ENCODE measurements around the gene ZMAT5.

ZMAT5 gene

GRCh38 chr22:29731058-29731850 lies 35.6 kb downstream of the ZMAT5 start:
- no peak for DNase-seq (ENCODE audit: low read depth in 2 of 2)

GRCh38 chr22:29729161-29729560 lies 37.6 kb downstream of the ZMAT5 start:
- DNase-seq (ENCODE audit: low read depth in 2 of 2), result no peak

DNA sequence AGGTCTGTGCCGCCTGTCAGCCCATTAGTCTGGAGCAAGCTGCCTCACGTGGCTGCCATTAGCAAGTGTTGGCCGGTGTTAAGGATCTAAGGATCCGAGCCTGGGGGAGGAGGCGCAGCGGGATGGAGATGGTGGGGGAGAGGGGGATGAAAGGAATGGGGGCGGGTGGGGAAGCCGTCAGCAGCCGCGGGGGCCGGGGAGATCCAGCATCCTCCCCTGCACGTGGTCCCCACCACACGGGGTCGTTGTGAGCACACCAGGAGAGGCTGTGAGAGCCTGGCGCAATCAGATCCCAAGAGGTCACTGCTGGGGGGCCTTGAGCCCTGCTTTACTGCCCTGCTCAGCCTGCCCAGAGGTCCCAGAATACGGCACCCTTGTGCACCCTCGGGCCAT lies 39.7 kb downstream of the ZMAT5 start:
- no peak for DNase-seq (ENCODE audit: low read depth in 2 of 2)

DNA sequence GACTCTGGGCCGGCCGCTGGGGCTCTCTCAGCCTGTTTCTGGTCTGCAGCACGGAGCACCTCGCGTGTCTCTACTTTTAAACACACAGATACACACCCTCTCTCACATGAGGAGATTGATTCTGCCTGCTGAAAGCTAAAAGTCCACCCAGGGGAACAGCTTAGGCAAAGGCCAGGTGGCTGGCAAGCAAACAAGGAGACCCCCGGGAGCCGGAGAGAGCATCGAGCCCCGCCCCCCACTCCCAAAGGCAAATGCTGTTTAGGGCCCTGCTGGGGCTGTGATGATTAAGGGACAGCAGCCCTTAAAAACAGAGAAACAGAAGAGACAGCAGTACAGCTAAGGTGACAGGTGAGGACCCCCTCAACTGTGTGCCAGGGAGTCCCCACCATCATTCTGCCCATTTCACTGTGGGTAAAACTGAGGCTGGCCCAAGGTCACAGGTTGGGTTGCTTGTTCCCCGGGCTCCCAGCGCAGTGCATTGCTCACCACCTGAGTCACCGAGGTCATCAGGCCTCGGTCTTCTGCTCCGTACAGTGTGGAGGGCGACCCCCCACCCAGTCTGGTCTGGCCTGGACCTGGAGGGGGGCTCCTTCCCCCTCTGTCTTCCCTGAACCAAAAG lies 40.2 kb downstream of the ZMAT5 start:
- no peak for DNase-seq (ENCODE audit: low read depth in 2 of 2)

GRCh38 chr22:29726106-29726505 lies 40.7 kb downstream of the ZMAT5 start:
- DNase-seq (ENCODE audit: low read depth in 2 of 2), result no peak

DNA sequence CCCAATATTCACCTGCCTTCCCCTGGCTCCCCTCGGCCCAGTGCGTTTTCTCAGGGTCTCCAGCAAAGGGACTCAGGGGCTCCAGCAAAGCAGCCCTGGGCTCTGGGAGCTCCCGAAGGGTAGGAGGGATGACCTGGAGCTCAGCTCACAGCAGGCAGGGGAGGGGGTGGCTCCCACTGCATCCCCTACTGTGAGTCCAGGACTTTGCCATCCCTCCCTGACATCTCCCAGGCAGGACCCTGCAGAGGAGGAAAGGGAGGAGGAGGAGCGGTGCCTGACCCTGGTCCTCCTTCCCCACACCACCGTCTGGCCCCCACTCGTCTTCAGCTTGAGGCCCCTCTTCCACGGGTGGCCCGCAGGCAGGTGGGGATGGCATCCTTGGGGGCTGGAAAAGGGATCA lies 42.0 kb downstream of the ZMAT5 start:
- no peak for DNase-seq (ENCODE audit: low read depth in 2 of 2)

DNA sequence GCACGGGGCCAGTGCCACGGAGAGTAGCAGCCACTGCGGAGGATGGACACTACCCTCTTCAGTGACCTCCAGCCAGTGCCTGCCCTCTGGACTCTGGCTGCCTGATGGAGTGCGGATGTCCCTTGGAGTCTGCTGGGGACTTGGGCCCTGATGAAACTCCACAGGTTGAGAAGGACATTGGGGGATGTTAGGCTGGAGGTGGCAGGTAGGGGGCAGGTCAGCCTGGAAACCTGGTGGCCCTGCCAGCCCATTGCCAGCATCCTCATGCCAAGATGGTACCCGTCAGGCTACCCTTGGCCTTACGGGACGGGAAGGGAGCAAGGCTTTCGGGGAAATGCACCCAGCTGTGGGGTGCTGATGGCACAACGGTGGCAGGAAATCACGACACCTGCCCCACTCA lies 43.0 kb downstream of the ZMAT5 start:
- no peak for DNase-seq (ENCODE audit: low read depth in 2 of 2)

DNA sequence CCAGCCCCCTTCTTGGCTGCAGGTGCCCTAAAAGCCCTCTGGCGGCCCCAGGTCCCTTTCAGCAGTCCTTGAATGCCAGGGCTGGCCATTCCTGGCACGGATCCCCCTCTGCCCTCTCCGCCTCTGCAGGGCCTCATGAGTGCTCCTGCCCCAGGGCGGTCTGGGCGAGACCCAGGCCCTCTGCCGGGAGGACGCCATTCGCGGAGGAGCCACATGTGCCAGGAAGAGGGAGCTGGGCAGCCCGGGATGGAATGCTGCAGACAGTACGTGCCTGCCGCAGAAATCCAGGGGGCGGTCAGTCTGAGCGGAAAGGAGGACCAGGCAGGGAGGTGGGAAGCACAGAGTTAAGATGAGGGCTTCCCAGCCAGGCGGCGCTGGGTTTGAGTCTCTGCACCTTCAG lies 44.2 kb downstream of the ZMAT5 start:
- DNase-seq (ENCODE audit: low read depth in 2 of 2), result no peak

DNA sequence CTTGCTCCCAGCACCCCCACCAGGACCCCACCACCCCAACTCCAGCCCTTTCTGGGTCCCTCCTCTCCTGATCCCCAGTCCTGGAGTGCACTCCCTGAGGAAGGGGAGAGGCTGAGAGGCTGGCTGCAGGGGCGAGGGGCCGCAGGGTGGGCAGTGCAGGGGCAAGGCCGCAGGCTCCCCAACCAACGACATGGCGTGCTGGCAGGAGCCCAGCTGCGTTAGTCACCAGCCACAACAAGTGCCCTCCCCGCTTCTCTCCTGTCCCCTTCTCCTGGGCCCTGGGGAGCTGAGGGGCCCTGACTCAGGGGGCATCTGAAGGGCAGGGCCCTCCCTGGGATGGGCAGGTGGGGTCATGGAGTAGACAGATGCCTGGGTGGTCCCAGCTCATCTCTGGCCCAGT lies 44.7 kb downstream of the ZMAT5 start:
- no peak for DNase-seq (ENCODE audit: low read depth in 2 of 2)

DNA sequence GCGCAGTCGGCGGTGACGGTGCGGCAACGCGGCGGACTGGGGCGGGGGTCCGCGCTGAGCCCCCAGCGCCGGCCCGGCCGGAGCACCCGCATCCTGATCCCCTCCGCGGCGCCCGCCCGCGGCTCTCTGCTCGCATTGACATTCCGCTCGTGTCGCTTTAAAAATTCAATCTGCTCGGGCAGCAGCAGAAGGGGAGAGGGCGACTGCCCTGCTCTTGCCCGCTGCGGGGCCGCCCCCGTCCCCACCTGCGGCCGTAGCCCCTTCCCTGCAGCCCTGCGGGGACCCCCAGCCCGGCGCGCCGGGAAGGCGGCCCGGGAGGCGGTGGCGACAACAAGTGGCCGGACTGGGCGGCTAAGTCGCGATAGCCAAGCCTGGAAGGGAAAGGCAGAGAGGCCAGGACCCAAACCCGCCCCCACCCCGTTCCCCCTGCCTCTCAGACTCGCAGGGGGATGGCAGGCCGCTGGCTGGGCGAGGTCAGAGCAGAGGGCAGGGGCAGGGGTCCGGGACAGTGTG lies 45.9 kb downstream of the ZMAT5 start:
- DNase-seq (ENCODE audit: low read depth in 2 of 2), result no peak

GRCh38 chr22:29719899-29720645 lies 46.7 kb downstream of the ZMAT5 start, which contains the start of gene CABP7:
TSS of gene CABP7 (plus strand) at chr22:29720003. CDS start at chr22:29720425, 422 bp downstream.
- DNase-seq (ENCODE audit: low read depth in 2 of 2), result no peak

DNA sequence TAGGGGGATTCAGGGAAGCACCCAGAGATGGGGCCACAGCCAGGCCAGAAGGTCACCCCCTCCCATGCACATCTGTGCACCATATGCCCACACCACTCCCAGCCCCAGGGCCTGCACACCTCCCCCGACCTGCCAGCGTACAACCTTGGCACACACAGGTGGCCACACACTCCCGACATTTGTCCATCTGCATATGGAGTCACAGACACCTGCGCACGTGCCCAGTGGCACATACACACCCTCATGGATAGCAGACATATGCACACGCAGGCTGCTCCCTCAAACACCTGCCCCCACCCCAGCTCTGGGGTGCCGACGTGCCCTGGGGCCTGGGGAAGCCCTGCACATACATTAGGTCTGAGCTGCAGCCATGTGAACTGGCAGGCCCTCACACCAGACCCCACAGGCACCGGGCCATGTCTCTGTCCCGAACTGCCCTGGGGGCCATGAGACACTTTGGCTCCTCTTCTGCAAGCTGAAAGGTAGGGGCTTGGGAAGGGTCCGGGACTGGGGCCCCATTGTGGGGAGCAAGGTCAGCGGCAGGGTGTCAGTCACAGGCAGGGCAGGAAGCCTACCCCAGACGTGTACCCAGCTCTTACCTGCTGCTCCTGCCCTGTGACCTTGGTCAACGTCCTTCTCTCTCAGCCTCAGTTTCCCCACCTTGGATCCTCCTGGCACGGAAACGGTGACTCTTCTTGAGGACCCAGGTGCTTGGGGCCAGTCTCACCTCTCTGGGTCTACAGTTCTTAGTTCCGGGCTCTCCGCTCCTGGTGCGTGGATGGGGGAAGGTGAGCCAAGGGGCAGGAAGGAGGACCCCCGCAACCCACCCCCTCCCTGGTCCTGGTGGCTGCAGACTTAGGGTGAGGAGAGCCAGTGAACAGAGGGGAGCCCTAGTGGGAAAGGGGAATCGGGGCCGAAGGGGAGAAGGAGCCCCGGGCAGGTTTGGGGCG lies 47.6 kb downstream of the ZMAT5 start:
- no peak for DNase-seq (ENCODE audit: low read depth in 2 of 2)

- no peak for DNase-seq (ENCODE audit: low read depth in 2 of 2)
Measured at GRCh38 chr22:29717789-29718188, 49.0 kb downstream of the ZMAT5 start.

- DNase-seq (ENCODE audit: low read depth in 2 of 2), result no peak
Measured at GRCh38 chr22:29716814-29717545, 49.8 kb downstream of the ZMAT5 start.

GRCh38 chr22:29715705-29716104 lies 51.1 kb downstream of the ZMAT5 start:
- no peak for DNase-seq (ENCODE audit: low read depth in 2 of 2)

DNA sequence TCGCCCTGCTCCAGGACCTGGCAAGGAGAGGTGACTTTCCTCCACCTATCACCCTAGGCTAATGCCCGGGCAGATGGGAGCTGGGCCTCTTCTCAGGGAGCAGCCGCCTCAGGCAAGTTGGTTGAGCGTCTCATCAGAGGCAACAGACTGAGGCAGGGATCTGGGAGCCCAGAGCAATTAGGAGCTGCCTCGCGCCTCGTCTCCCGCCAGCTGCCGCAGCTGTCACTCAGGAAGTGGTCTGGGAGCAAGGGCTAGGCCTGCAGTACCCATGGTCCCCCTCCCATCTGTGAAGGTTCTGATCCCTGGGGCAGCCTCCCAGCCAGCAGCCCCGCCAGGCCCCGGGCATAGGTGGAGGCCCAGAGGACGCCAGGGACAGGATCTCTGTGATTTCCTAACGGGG lies 51.6 kb downstream of the ZMAT5 start:
- no peak for DNase-seq (ENCODE audit: low read depth in 2 of 2)

DNA sequence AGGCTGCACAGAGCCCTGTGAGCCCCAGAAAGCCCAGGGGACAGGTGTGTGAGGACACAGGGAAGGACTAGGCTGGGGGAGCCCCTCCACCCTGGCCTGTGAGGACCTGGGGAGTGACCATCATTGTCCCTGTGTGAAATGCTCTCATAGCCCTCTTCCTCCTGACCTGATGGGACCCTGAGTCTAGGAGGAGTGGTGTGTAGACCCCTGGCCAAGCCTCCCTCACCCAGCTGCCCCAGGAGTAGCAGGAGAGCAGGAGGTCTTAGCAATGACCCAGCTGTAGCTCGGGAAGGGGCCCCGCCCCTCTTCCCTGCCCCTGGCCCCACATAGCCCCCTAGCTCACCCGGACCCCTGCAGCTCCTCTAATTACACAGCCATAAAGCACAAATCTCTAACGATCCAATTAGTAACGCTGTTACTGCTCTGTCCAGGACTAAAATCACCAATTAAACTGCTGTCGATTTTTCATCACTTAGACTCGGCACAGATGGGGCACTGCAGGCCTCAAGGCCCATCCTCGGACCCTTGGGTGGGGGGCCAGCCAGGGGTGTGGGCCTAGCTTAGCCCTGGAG lies 53.6 kb downstream of the ZMAT5 start:
- DNase-seq (ENCODE audit: low read depth in 2 of 2), result no peak

GRCh38 chr22:29712119-29712518 lies 54.7 kb downstream of the ZMAT5 start:
- DNase-seq (ENCODE audit: low read depth in 2 of 2), result no peak

GRCh38 chr22:29710922-29711593 lies 55.7 kb downstream of the ZMAT5 start:
- no peak for DNase-seq (ENCODE audit: low read depth in 2 of 2)

DNA sequence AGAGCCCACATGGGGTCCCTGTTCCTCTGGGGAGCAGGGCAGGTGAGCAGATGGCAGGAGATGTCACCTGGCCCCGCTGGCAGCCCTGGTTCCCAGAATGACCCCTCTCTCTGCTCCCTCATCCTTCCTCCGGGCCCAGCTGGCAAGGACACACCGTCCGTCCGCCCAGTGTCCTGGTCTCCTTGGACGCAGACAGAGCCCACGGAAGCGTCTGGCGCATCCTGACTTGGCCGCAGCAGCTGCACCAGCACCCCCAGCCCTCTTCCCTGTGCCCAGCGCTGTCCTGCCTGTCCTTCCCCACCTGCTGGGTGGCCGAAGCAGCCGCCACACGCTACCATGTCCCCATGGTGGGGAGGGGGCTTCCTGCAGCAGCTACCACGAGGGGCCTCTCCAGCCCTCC lies 56.6 kb downstream of the ZMAT5 start:
- no peak for DNase-seq (ENCODE audit: low read depth in 2 of 2)

All from activated CD8-positive, alpha-beta memory T cell treated with anti-CD3 and anti-CD28 coated beads for 4 hours (primary cell).